ENCODE measurements around the gene SLC39A12. TPM values are rescaled to one million over a fixed set of nuclear protein-coding genes. Genes with fewer than 3 reads are reported as not detected.
"Not testable (repeated sequence)": the region's sequence is repeated elsewhere in the genome, so short reads cannot be mapped to it uniquely, and the experiment has no call there.

The SLC39A12 gene
- total RNA-seq: not detected in 2 replicates

DNA sequence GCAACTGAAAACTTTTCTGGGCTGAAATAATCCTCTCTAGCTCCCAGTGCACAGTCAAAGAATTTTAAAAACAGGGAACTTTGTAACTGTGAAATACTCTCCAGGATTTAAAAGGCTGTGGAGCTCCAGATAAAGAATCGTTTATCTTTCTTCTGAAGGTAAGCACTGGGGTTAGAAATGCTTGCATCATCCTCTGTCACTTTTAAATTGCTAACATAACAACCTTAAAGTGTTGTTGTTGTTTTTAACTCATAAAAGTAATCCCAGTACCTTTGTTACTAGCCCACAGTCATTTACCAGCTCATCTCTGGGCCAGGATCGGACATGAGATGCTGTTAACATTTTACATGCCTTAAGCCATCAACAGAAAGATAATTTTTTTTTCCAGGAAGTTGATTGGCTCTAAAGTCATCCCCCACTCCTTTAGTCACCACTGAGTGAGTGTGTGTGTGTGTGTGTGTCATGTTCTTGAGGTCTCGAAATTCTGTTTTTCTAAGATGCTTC lies at the start of gene SLC39A12:
TSS of gene SLC39A12 (plus strand) at position 51 of the 504 bp plus-strand sequence. CDS start 1,359 bp downstream, outside the sequence.
- intact Hi-C loops (cut with micrococcal nuclease): no loop called here

DNA sequence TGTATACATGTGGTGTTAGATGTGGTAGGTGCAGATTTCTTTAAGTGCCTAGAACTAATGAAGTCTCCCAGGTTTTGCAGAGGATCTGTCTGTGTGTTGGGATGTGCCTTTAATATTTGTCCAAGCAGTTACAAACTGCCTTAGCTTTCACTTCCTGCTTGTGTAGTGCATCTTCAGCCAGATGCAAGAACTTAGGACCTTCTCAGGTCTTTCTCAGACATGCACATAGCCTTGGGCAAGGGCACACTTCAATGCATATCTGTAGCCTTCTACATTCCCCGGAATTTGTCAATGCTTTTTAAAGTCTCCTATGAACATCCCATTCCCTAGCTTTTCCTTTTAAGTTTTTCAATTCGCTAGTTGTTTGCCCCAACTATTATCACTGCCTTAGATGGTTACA lies 47.2 kb upstream of the SLC39A12 start:
- intact Hi-C loops (cut with micrococcal nuclease): loop anchor here (5.0 kb wide), 1 partner anchor 1793 kb away; no protein-coding TSS in a partner anchor

DNA sequence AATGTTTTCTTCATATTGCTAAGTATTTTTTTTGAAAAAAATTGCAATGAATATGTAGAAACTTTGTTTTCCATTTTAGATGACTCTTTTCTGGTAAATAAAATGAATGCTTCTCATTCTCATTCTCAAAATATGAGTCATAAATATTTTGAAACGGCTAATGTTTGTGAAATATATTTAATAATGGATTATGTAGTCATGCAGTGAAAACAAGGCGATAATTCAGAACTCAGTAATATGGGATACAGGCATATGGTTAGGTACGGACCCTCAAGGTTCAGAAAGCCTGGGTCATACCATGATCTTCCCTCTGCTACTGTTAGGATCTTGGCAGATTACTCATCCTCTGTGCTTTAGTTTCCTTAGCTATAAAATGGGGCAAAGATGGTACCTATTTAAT lies 46.2 kb upstream of the SLC39A12 start:
- intact Hi-C loops (cut with micrococcal nuclease): no loop called here

DNA sequence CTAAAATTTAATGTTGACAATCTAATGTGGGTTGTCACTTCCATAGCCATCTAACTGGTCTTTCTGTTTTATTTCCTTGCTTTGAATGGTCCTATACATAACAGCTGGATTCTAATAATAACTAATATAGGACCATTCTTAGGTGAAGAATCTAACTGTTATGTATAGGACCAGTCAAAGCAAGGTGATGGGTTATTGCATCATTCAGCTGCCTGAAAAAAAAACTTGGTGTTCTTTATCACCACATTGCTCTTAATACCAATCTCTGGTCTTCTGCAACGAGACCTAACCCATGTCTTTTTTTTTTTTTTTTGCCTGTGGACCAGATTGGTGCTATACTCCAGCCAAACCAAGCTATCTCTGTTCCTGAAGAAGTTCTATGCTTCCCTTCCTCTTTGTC lies 45.7 kb upstream of the SLC39A12 start:
- intact Hi-C loops (cut with micrococcal nuclease): no loop called here

- intact Hi-C loops (cut with micrococcal nuclease): no loop called here
Measured at GRCh38 chr10:17907641-17908040, 44.1 kb upstream of the SLC39A12 start.

DNA sequence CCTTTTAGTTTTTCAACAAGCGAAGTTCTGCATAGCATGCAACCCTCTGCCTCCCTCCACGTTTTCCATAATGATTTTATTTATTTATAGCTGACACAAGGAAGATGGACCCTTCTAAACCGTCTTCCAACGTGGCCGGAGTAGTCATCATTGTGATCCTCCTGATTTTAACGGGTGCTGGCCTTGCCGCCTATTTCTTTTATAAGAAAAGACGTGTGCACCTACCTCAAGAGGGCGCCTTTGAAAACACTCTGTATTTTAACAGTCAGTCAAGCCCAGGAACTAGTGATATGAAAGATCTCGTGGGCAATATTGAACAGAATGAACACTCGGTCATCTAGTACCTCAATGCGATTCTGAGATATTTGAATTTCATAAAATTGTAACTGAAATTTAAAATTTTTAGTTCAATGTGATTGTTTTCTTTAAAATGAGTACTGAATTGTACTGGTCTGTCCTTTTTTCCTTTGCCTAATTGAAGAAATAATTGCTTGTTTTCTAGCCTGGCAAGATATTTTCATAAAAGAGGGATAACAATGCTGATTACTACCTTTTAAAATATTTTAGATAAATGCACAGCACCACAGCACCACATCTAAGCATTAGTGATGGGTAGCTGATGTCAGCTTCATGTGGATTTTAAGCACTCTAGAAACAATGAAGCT lies 41.5 kb upstream of the SLC39A12 start:
- intact Hi-C loops (cut with micrococcal nuclease): loop anchor here (2.0 kb wide), 1 partner anchor 195 kb away; no protein-coding TSS in a partner anchor

DNA sequence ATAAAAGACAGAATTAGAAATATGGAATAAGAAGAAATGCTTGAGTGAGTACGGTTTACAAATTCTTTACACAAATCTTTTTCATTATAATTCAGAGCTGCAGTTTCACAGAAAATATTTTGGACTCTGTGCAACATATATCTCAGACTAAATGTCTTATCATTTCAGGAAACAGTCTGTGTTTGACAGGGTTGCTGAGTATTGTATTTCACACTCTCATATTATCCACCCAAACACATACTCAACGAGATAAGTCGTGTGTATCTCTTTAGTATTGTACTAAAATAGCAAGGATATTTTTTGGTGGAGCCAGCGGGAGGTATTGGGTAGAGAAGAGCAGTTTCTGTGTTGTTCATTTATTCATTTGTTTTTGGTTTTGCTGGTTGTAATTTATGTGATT lies 39.0 kb upstream of the SLC39A12 start:
- intact Hi-C loops (cut with micrococcal nuclease): no loop called here

DNA sequence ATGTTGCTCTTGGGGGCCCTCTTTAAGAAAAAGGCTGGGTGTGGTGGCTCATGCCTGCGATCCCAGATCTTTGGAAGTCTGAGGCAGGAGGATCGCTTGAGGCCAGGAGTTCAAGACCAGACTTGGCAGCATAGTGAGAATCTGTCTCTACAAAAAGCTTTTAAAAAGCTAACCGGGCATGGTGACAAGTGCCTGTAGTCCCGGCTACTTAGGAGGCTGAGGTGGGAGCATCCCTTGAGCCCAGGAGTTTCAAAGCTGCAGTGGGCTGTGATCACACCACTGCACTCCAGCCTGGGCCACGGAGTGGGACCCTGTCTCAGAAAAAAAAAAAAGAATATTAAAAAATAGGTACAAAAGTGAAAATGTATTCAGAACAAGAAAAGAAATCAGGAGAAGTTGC lies 38.1 kb upstream of the SLC39A12 start:
- intact Hi-C loops (cut with micrococcal nuclease): no loop called here

DNA sequence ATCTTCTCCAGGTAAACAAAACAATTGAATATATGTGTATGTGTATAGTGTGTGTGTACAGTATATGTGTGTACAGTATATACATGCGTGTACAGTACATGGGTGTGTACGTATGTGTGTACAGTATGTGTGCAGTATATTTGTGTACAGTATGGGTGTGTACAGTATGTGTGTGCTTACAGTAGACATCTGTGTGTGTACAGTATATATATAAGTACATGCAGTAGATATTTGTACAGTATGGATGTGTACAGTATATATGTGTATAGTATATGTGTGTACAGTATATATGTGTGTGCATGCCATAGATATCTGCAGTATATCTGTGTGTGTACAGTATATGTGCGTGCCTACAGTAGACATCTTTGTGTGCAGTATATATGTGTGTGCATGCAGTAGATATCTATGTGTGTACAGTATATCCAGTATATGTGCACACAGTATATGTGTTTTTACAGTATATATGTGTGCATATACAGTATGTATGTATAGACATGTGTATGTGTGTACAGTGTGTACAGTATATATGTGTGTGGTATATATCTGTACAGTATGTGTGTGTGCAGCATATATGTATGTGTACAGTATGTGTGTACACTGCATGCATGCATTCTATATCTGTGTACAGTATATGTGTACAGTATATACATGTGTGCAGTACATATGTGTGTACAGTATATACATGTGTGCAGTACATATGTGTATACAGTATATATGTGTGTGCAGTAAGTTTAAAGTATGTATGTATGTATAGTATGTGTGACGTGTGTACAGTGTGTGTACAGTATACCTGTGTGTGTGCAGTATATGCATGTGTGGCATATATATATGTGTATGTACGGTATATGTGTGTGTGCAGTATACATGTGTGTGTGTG lies 37.3 kb upstream of the SLC39A12 start:
- intact Hi-C loops (cut with micrococcal nuclease): no loop called here

GRCh38 chr10:17915181-17915580 lies 36.5 kb upstream of the SLC39A12 start:
- intact Hi-C loops (cut with micrococcal nuclease): no loop called here

- intact Hi-C loops (cut with micrococcal nuclease): no loop called here
Measured at GRCh38 chr10:17918187-17918903, 33.4 kb upstream of the SLC39A12 start.

DNA sequence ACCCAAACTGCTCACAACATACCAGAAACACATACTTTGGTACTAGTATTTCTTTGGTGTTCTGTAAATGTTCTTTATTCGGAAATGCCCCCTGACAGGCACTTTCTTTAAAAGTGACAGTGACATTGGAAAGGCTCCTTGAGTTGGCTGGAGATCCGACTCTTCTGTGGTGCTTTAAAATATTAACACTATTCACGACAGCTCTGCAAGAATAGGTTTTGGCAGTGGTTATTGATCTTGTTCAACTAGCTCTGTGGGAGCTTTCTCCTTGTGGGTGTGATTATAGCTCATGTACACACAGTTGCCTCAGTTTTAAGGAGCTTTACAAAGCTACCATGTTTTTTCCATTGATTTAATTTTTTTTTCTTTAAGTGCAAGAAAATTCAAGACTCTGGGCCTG lies 30.3 kb upstream of the SLC39A12 start:
- intact Hi-C loops (cut with micrococcal nuclease): no loop called here

DNA sequence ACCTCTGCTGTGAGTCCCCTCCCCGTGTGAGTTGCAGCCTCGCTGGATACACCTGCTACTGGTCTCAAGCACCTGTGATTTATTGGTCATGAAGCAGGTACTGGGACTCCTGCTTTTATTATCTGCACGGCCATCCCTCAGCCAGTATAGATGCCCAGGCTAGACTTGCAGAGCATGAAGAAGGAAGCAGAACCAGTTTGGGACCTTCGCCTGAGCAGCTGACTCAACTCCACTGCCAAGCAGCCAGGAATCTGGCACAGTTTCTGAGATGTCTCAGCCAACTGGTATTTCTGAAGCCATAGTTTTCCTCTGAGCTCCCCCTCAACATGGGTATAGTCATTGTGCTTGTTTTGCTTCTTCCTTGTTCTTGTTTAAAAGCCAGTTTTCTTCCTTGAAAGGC lies 28.0 kb upstream of the SLC39A12 start:
- intact Hi-C loops (cut with micrococcal nuclease): no loop called here

- intact Hi-C loops (cut with micrococcal nuclease): no loop called here
Measured at GRCh38 chr10:17943033-17943745, 8.5 kb upstream of the SLC39A12 start.

DNA sequence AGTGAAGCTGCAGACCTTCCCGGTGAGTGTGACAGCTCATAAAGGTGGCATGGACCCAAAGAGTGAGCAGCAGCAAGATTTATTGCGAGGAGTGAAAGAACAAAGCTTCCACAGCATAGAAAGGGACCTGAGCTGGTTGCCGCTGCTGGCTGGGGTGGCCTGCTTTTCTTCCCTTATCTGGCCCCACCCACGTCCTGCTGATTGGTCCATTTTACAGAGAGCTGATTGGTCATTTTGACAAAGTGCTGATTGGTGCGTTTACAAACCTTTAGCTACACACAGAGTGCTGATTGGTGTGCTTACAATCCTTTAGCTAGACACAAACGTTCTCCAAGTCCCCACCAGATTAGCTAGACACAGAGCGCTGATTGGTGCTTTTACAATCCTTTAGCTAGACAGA lies 1.4 kb upstream of the SLC39A12 start:
- intact Hi-C loops (cut with micrococcal nuclease): not testable (repeated sequence)

DNA sequence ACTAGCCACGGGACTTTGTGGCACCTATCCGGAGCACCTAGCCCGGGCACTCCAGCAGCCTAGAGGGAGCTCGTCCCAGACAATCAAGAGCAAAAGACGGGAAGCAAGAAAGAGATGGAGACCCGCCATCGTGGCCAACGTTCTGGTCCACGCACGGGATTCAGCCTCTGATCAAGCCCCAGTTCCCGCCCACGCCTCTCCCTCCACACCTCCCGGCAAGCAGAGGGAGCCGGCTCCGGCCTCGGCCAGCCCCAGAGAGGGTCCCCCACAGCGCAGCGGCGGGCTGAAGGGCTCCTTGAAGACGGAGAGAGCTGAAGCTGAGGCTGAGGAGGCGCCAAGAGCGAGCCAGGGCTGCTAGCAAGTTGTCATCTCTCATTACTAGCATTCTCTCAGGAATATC lies 992 bp upstream of the SLC39A12 start:
- intact Hi-C loops (cut with micrococcal nuclease): no loop called here

- intact Hi-C loops (cut with micrococcal nuclease): not testable (repeated sequence)
Measured at GRCh38 chr10:17954372-17954771, 2.7 kb downstream of the SLC39A12 start.

GRCh38 chr10:17954861-17955260 lies 3.1 kb downstream of the SLC39A12 start:
- intact Hi-C loops (cut with micrococcal nuclease): no loop called here

- intact Hi-C loops (cut with micrococcal nuclease): no loop called here
Measured at GRCh38 chr10:17958049-17958448, 6.3 kb downstream of the SLC39A12 start.

- intact Hi-C loops (cut with micrococcal nuclease): no loop called here
Measured at GRCh38 chr10:17959870-17960269, 8.2 kb downstream of the SLC39A12 start.

All from T-helper 1 cell treated with Interleukin-12 subunit alpha and Interleukin-12 subunit beta and Interleukin-4 antibody, amounts not matched to agents 30 ng/mL and 1 ng/mL, for 36 hours (primary cell).